SK-N-SH (cell line): Measurements from ENCODE around the gene EEF2K. TPM values are rescaled to one million over a fixed set of nuclear protein-coding genes. Genes with fewer than 3 reads are reported as not detected.

Experiments used
- CTCF ChIA-PET: fragments of 300-600, 350-600 bp; formaldehyde crosslinking; extraction: SDS; loops from one replicate; lab custom pipeline; 2021; lab: Yijun Ruan, JAX
- POLR2A ChIA-PET: fragments of 350-600 bp; sonication (Branson Sonifier 250); formaldehyde crosslinking; extraction: SDS; loops from one replicate; lab custom pipeline; 2020; ENCODE audit warnings: antibody characterized with exemption, inconsistent platforms; lab: Yijun Ruan, JAX
- DNase-seq: peaks from one replicate; pipeline ENCODE4 v3.0.0; 2012
- H2AFZ ChIP-seq: fragments of 200-600 bp; sonication (generic); 2 replicates; pipeline ENCODE4 v1.8.1; 2016; ENCODE audit warnings: antibody characterized with exemption, mild to moderate bottlenecking, low read depth
- H3F3A ChIP-seq: fragments of 200-600 bp; sonication (generic); replicated peaks from 2 replicates; pipeline ENCODE3; 2016; ENCODE audit warnings: antibody characterized with exemption, mild to moderate bottlenecking; ENCODE audit not compliant: insufficient read depth
- H3K27ac ChIP-seq, 2 experiments: fragments of 200-500 bp in 1 of 2; fragments of 200-600 bp in 1 of 2; sonication (Bioruptor generic) in 1 of 2; sonication (generic), shearing (Covaris generic) in 1 of 2; 2 replicates each; pipeline versions ENCODE4 v1.5.1 to v1.6.1; 2014 to 2016; ENCODE audit warnings: low read depth in 2 of 2, inconsistent platforms in 1 of 2, low read length in 1 of 2, mild to moderate bottlenecking in 1 of 2, mixed read lengths in 1 of 2
- H3K27me3 ChIP-seq: fragments of 200-600 bp; sonication (generic), shearing (Covaris generic); 2 replicates; pipeline ENCODE4 v1.6.1; 2016; ENCODE audit warnings: mixed run types; ENCODE audit not compliant: insufficient read depth
- H3K36me3 ChIP-seq, 2 experiments: fragments of 200-500 bp in 1 of 2; fragments of 200-600 bp in 1 of 2; sonication (Bioruptor generic) in 1 of 2; sonication (generic) in 1 of 2; replicated peaks in 1 of 2; 2 replicates each; pipeline versions ENCODE3 to v1.5.1; 2014 to 2016; ENCODE audit warnings: low read length in 1 of 2, mild to moderate bottlenecking in 1 of 2; ENCODE audit not compliant: insufficient read depth in 2 of 2, control insufficient read depth in 1 of 2
- H3K4me1 ChIP-seq, 2 experiments: fragments of 200-500 bp in 1 of 2; fragments of 200-600 bp in 1 of 2; sonication (Bioruptor generic) in 1 of 2; sonication (generic), shearing (Covaris generic) in 1 of 2; 2 replicates each; pipeline versions ENCODE4 v1.5.1 to v1.6.1; 2014 to 2016; ENCODE audit warnings: low read depth in 1 of 2, low read length in 1 of 2, mixed run types in 1 of 2; ENCODE audit not compliant: insufficient read depth in 2 of 2, control insufficient read depth in 1 of 2
- H3K4me2 ChIP-seq: fragments of 200-600 bp; sonication (generic), shearing (Covaris generic); 2 replicates; pipeline ENCODE4 v1.6.1; 2017; ENCODE audit warnings: mixed run types
- H3K4me3 ChIP-seq, 2 experiments: fragments of 200-500 bp in 1 of 2; fragments of 200-600 bp in 1 of 2; sonication (Bioruptor generic) in 1 of 2; sonication (generic), shearing (Covaris generic) in 1 of 2; 2 replicates each; pipeline versions ENCODE4 v1.5.1 to v1.8.1; 2014 to 2016; ENCODE audit warnings: low read depth in 2 of 2, inconsistent platforms in 1 of 2, low read length in 1 of 2, mild to moderate bottlenecking in 1 of 2, mixed read lengths in 1 of 2, moderate library complexity in 1 of 2
- H3K79me2 ChIP-seq: fragments of 200-600 bp; sonication (generic); 2 replicates; pipeline ENCODE4 v1.8.1; 2017; ENCODE audit warnings: mild to moderate bottlenecking; ENCODE audit not compliant: insufficient read depth
- H3K9ac ChIP-seq: fragments of 200-600 bp; sonication (generic); 2 replicates; pipeline ENCODE4 v1.6.1; 2017; ENCODE audit warnings: mixed run types
- H3K9me2 ChIP-seq: fragments of 200-600 bp; sonication (generic); 2 replicates; pipeline ENCODE4 v1.6.1; 2017; ENCODE audit warnings: mixed run types
- H3K9me3 ChIP-seq: fragments of 200-600 bp; sonication (generic); 2 replicates; pipeline ENCODE4 v1.6.1; 2017; ENCODE audit warnings: mixed run types, mild to moderate bottlenecking, moderate library complexity
- H4K20me1 ChIP-seq: fragments of 200-600 bp; sonication (generic); 2 replicates; pipeline ENCODE4 v1.6.1; 2017; ENCODE audit warnings: mild to moderate bottlenecking, mixed run types; ENCODE audit not compliant: insufficient read depth
- CHD2 ChIP-seq: fragments of 150-350 bp; IDR thresholded peaks from 2 replicates; pipeline ENCODE4 v1.6.1; 2018; ENCODE audit warnings: low read length; ENCODE audit not compliant: partially characterized antibody
- CTCF ChIP-seq: fragments of 200-600 bp; sonication (generic); IDR thresholded peaks from 2 replicates; pipeline ENCODE4 v1.6.1; 2017; ENCODE audit warnings: antibody characterized with exemption, mild to moderate bottlenecking, moderate library complexity
- EZH2phosphoT487 ChIP-seq: fragments of 200-600 bp; sonication (generic); IDR thresholded peaks from 2 replicates; pipeline ENCODE4 v1.6.1; 2017; ENCODE audit warnings: low read depth, mixed run types, mild to moderate bottlenecking, antibody characterized with exemption, moderate library complexity, borderline replicate concordance
- FOSL2 ChIP-seq: IDR thresholded peaks from 2 replicates; pipeline ENCODE4 v1.4.0; 2012; ENCODE audit warnings: low read depth, mild to moderate bottlenecking, moderate library complexity, borderline replicate concordance
- MEF2A ChIP-seq: IDR thresholded peaks from 2 replicates; pipeline ENCODE4 v1.4.0; 2012; ENCODE audit warnings: low read depth, borderline replicate concordance
- POLR2AphosphoS5 ChIP-seq: IDR thresholded peaks from 2 replicates; pipeline ENCODE4 v1.6.1; 2012; ENCODE audit warnings: low read depth, low read length
- SIN3A ChIP-seq: IDR thresholded peaks from 2 replicates; pipeline ENCODE4 v1.6.1; 2012; ENCODE audit warnings: low read depth, mild to moderate bottlenecking, low read length, moderate library complexity, borderline replicate concordance
- TAF1 ChIP-seq: IDR thresholded peaks from 2 replicates; pipeline ENCODE4 v1.6.1; 2012; ENCODE audit warnings: low read depth, mild to moderate bottlenecking, low read length, moderate library complexity, borderline replicate concordance
- TEAD4 ChIP-seq: IDR thresholded peaks from 2 replicates; pipeline ENCODE4 v1.4.0; 2012; ENCODE audit warnings: mild to moderate bottlenecking, borderline replicate concordance; ENCODE audit not compliant: insufficient read depth
- YY1 ChIP-seq: IDR thresholded peaks from 2 replicates; pipeline ENCODE4 v1.4.0; 2012; ENCODE audit warnings: low read depth, mild to moderate bottlenecking
- WGBS: methylation state at CpG from one replicate; pipeline ENCODE4 v1.1.6; 2017; ENCODE audit warnings: low lambda C conversion rate; 5-methylcytosine and 5-hydroxymethylcytosine counted together
- polyA plus RNA-seq, 3 experiments: library from polyadenylated mRNA; depleted of rRNA; stranded (reverse); fragments of >200 nt; gene quantifications; 2 replicates each; pipeline ENCODE4 v1.2.3, GENCODE V29; 2012
- TF ChIP-seq, protein P1 (sequence below): IDR thresholded peaks from 2 replicates; pipeline ENCODE4 v1.6.1; 2012; ENCODE audit warnings: mild to moderate bottlenecking, low read depth, low read length, moderate library complexity
- TF ChIP-seq, protein P2 (sequence below): IDR thresholded peaks from 2 replicates; pipeline ENCODE4; 2012

The EEF2K gene
- polyA plus RNA-seq, 1 of the 3 experiments (the other 2 are of a cell fraction), result 8.0 TPM

GRCh38 chr16:22337849-22338635, 132.0 kb downstream of the EEF2K start:
- Histone ChIP-seq H3K9ac (no peak overlapping the region), H3K27me3 (no peaks in the 10 kb centered on the region), H3K9me3 (peaks cover 9% of the 10 kb centered on the region; the same call in 1 of the 2 replicates), H3K4me2 (no peak overlapping the region), H3F3A (peaks cover 30% of the 10 kb centered on the region), H3K4me1 (no peaks in the 10 kb centered on the region), H3K4me3 (no peak overlapping the region), H3K36me3 (peaks cover 34 to 81% of the 10 kb centered on the region in 2 experiments), H2AFZ (no peak overlapping the region), H4K20me1 (no peaks in the 10 kb centered on the region), H3K27ac (no peak overlapping the region), H3K79me2 (peaks cover 37% of the 10 kb centered on the region), H3K9me2 (no peaks in the 10 kb centered on the region)
- ChIA-PET POLR2A (no interaction called here), CTCF (interaction anchor here (2.8 kb wide), 1 partner anchor 17 kb away, joined by 13 read pairs; no protein-coding TSS in a partner anchor)
- no peak for DNase-seq
- TF ChIP-seq SIN3A, result no peak
- TF ChIP-seq YY1, result no peak
- TF ChIP-seq MEF2A, result no peak
- no peak for TF ChIP-seq POLR2AphosphoS5
- TF ChIP-seq, protein P1, sequence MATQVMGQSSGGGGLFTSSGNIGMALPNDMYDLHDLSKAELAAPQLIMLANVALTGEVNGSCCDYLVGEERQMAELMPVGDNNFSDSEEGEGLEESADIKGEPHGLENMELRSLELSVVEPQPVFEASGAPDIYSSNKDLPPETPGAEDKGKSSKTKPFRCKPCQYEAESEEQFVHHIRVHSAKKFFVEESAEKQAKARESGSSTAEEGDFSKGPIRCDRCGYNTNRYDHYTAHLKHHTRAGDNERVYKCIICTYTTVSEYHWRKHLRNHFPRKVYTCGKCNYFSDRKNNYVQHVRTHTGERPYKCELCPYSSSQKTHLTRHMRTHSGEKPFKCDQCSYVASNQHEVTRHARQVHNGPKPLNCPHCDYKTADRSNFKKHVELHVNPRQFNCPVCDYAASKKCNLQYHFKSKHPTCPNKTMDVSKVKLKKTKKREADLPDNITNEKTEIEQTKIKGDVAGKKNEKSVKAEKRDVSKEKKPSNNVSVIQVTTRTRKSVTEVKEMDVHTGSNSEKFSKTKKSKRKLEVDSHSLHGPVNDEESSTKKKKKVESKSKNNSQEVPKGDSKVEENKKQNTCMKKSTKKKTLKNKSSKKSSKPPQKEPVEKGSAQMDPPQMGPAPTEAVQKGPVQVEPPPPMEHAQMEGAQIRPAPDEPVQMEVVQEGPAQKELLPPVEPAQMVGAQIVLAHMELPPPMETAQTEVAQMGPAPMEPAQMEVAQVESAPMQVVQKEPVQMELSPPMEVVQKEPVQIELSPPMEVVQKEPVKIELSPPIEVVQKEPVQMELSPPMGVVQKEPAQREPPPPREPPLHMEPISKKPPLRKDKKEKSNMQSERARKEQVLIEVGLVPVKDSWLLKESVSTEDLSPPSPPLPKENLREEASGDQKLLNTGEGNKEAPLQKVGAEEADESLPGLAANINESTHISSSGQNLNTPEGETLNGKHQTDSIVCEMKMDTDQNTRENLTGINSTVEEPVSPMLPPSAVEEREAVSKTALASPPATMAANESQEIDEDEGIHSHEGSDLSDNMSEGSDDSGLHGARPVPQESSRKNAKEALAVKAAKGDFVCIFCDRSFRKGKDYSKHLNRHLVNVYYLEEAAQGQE, result no peak
- TF ChIP-seq, protein P2, sequence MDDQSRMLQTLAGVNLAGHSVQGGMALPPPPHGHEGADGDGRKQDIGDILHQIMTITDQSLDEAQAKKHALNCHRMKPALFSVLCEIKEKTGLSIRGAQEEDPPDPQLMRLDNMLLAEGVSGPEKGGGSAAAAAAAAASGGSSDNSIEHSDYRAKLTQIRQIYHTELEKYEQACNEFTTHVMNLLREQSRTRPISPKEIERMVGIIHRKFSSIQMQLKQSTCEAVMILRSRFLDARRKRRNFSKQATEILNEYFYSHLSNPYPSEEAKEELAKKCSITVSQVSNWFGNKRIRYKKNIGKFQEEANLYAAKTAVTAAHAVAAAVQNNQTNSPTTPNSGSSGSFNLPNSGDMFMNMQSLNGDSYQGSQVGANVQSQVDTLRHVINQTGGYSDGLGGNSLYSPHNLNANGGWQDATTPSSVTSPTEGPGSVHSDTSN, result no peak
- TF ChIP-seq TEAD4, result no peak
- no peak for TF ChIP-seq CHD2
- TF ChIP-seq CTCF, result no peak
- no peak for TF ChIP-seq TAF1
- no peak for TF ChIP-seq FOSL2
- TF ChIP-seq EZH2phosphoT487, result no peak
- WGBS, result 96% methylated on average over 4 of the region's 4 CpGs

Other genes with a start within 250 kb of the EEF2K start
- not detected in 2 replicates for gene PDZD9, start 205.2 kb upstream of the EEF2K start, polyA plus RNA-seq (2012; rRNA removed)
- 8.0 and 10.0 TPM in 2 replicates for gene MOSMO, start 198.2 kb upstream of the EEF2K start, polyA plus RNA-seq (2012; rRNA removed)
- not detected in 2 replicates for gene VWA3A, start 113.7 kb upstream of the EEF2K start, polyA plus RNA-seq (2012; rRNA removed)
- gene SDR42E2, start 43.8 kb upstream of the EEF2K start, polyA plus RNA-seq (2012; rRNA removed), result not detected in 2 replicates
- gene POLR3E, start 91.1 kb downstream of the EEF2K start, polyA plus RNA-seq (2012; rRNA removed), result 57.4 and 59.6 TPM in 2 replicates
- gene CDR2, start 168.3 kb downstream of the EEF2K start, polyA plus RNA-seq (2012; rRNA removed), result 30.3 and 38.1 TPM in 2 replicates